Pancreas (tissue), 10 donors: ENCODE measurements around the gene REEP3. TPM values are rescaled to one million over a fixed set of nuclear protein-coding genes. Genes with fewer than 3 reads are reported as not detected.

Experiments
- ATAC-seq, 4 donors: fragments of 200-7000 bp; cut with Tn5 transposase; one replicate each; pipeline versions ENCODE4 v1.8.0 to v1.9.1; 2020; ENCODE audit warnings: mild to moderate bottlenecking in 4 of 4, moderate library complexity in 4 of 4
- DNase-seq, 6 donors: peaks; one replicate each; pipeline ENCODE4 v3.0.0-alpha.2; 2020
- FAIRE-seq: peaks from 2 replicates; lab custom pipeline; 2012; peaks lifted over from hg19 to GRCh38; lab: Jason Lieb, UNC
- H3K27ac ChIP-seq, 4 donors: fragments of 200-600 bp; sonication (generic); 1 replicate in 3 of 4; 2 replicates in 1 of 4; pipeline versions ENCODE4 v1.5.0 to v1.8.0; 2020
- H3K27me3 ChIP-seq, 4 donors: fragments of 200-600 bp; one replicate each; pipeline ENCODE4 v1.8.0; 2021
- H3K36me3 ChIP-seq, 3 donors: fragments of 200-600 bp; sonication (generic) in 1 of 3; one replicate each; pipeline versions ENCODE4 v1.5.0 to v1.8.0; 2020 to 2021
- H3K4me1 ChIP-seq, 3 donors: fragments of 200-600 bp; one replicate each; pipeline ENCODE4 v1.8.0; 2021
- H3K4me3 ChIP-seq, 4 donors: fragments of 200-600 bp; sonication (generic) in 2 of 4; one replicate each; pipeline versions ENCODE4 v1.5.0 to v1.8.0; 2020 to 2021
- H3K9me3 ChIP-seq, 4 donors: fragments of 200-600 bp; one replicate each; pipeline ENCODE4 v1.8.0; 2021
- WGBS, 2 donors: extraction: QIAGEN DNeasy Blood & Tissue Kit; methylation state at CpG; one replicate each; pipeline ENCODE4 v1.1.7; 2013; 5-methylcytosine and 5-hydroxymethylcytosine counted together
- intact Hi-C, 3 donors: fragments of 100-400 bp; cut with DNase I; formaldehyde crosslinking; loops; one replicate each; pipeline versions ENCODE4 v1.11.1 to v1.14.2; 2022
- polyA plus RNA-seq, 2 donors: library from polyadenylated mRNA; stranded (reverse); fragments of 200-250 nt; gene quantifications; one replicate each; pipeline ENCODE4 v1.2.3, GENCODE V29; 2013
- total RNA-seq, 6 donors: library from RNA; stranded (reverse); fragmentation: NEBNext Ultra II Directional in 4 of 6; extraction: Animal tissue kit (Norgen Biotek cat#: 25700) in 4 of 6; gene quantifications; one replicate each; pipeline versions ENCODE4 v1.2.1 to v1.2.4, GENCODE V29; 2021 to 2023
- TF ChIP-seq, protein P1 (sequence below), 4 donors: fragments of 200-600 bp; sonication (generic) in 3 of 4; IDR thresholded peaks; one replicate each; pipeline versions ENCODE4 v1.5.0 to v1.8.0; 2021; ENCODE audit warnings: antibody characterized with exemption in 4 of 4
- donor health status: healthy with polysubstance abuse.
- donor health status: DM: no; HTN: no; CAD: no; lungs with moderate emphysema.
- donor health status: DM: no; HTN: no; CAD: no.
- donor health status: control.
- donor health status: control.
- donor health status: Bipolar disorder and iron deficiency.
- donor health status: DM: yes; HTN: yes; CAD: no.
- donor health status: DM: no; HTN: no; CAD: no.
- donor health status: DM: no; HTN: no; CAD: no.
- donor health status: DM: yes; HTN: yes; CAD: no.

Gene REEP3
- total and polyA plus RNA-seq, 8 donors: 2.7 to 21.3 (median 9.4) TPM

DNA sequence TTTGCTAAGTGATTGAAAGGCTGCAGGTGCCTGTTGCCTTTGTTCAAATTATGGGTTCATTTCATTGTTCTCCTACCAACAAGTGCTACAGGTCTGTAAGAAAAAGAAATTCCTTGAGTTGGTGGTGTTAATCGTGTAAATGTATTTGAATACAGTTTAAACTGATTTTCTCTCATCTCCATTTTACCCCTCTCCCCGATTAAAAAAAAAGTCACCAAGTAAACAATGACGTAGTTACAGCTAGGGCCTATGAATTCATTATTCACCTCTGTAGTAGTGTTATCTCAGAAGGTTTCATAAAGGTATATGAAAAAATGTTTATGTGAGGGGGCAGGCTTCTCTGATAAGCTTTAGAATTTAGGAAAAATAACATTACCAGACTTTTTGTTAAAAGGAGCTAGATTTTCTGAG, 1.1 kb downstream of the REEP3 start:
- intact Hi-C loops: loop anchor here in 1 of 3 donors (5.0 kb wide), 1 partner anchor 105 kb away; no protein-coding TSS in a partner anchor
- no peaks in the 10 kb centered on the region for H3K36me3 ChIP-seq

DNA sequence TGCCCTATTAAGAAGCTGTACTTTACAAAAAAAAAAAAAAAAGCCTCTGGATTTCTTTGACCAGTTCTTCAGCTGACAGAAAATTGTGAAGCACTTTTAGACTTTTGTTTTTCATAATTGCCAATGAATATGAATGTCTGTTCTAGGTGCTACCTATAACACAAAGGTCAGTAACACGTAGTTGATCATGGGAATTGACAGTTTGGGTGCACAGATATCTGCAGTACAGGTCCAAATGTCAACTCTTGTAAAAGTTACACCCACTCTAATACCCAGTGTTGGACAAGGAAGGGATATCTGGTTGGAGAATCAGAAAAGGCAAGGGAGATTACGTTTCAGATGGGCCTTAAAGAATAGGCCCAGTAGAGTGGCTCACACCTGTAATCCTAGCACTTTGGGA, 1.8 kb downstream of the REEP3 start:
- FAIRE-seq (no peak), ATAC-seq (no peak), DNase-seq (no peak)
- H3K27ac ChIP-seq: no peak overlapping the region
- 66 to 72% methylated on average over 2 of the region's 2 CpGs for WGBS, 2 donors
- intact Hi-C loops: loop anchor here in 1 of 3 donors (5.0 kb wide), 1 partner anchor 104 kb away; no protein-coding TSS in a partner anchor
- peaks cover 6 to 14% (median 14%) of the 10 kb centered on the region in 3 donors for H3K4me1 ChIP-seq
- no peak overlapping the region for H3K4me3 ChIP-seq
- H3K36me3 ChIP-seq: no peaks in the 10 kb centered on the region
- no peaks in the 10 kb centered on the region for H3K9me3 ChIP-seq
- TF ChIP-seq, protein P1, sequence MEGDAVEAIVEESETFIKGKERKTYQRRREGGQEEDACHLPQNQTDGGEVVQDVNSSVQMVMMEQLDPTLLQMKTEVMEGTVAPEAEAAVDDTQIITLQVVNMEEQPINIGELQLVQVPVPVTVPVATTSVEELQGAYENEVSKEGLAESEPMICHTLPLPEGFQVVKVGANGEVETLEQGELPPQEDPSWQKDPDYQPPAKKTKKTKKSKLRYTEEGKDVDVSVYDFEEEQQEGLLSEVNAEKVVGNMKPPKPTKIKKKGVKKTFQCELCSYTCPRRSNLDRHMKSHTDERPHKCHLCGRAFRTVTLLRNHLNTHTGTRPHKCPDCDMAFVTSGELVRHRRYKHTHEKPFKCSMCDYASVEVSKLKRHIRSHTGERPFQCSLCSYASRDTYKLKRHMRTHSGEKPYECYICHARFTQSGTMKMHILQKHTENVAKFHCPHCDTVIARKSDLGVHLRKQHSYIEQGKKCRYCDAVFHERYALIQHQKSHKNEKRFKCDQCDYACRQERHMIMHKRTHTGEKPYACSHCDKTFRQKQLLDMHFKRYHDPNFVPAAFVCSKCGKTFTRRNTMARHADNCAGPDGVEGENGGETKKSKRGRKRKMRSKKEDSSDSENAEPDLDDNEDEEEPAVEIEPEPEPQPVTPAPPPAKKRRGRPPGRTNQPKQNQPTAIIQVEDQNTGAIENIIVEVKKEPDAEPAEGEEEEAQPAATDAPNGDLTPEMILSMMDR (IDR thresholded peaks at IDR 0.05): no peak
- H3K27me3 ChIP-seq: no peaks in the 10 kb centered on the region

More for the DNA sequence above, 1.1 kb downstream of the REEP3 start:
- TF ChIP-seq, protein P1 (IDR thresholded peaks at IDR 0.05): no peak
- no peaks in the 10 kb centered on the region for H3K9me3 ChIP-seq
- no peaks in the 10 kb centered on the region for H3K27me3 ChIP-seq
- ATAC-seq (peak; percentile 35 to 61 (median 38)), FAIRE-seq (no peak), DNase-seq (no peak)
- WGBS, 2 donors: 0% methylated on average over 3 of the region's 3 CpGs
- H3K4me3 ChIP-seq: peak overlapping the region; percentile 18 to 76 (median 70)
- peaks cover 6 to 14% (median 14%) of the 10 kb centered on the region in 3 donors for H3K4me1 ChIP-seq
- peak overlapping the region; percentile 93 to 98 (median 96) for H3K27ac ChIP-seq

DNA sequence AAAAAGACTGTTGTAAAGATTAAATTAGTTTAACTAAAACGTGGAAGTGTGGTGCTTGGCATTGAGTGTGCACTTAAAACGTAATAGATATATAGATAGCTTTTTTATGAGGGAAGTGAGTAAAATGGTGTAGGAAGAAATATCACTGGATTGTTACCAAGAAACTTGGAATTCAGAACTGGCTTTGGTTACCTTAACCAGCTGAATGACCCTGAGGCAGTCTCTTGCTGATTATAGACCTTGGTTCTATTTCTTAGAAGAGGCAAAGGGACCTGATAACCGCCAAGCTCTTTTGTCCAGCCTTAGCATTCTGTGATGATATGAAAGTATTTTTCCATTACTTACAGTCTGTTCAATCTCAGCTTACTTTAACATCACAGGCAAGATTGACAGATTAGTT, 3.8 kb downstream of the REEP3 start:
- H3K4me1 ChIP-seq: peaks cover 6 to 12% (median 11%) of the 10 kb centered on the region in 3 donors
- intact Hi-C loops: no loop called here
- no peaks in the 10 kb centered on the region for H3K9me3 ChIP-seq
- H3K36me3 ChIP-seq: no peaks in the 10 kb centered on the region
- TF ChIP-seq, protein P1 (IDR thresholded peaks at IDR 0.05): no peak
- 40 to 49% methylated on average over 3 of the region's 3 CpGs for WGBS, 2 donors
- no peak for DNase-seq
- no peak overlapping the region for H3K4me3 ChIP-seq
- no peaks in the 10 kb centered on the region for H3K27me3 ChIP-seq
- no peak overlapping the region for H3K27ac ChIP-seq
- no peak for FAIRE-seq
- no peak for ATAC-seq

DNA sequence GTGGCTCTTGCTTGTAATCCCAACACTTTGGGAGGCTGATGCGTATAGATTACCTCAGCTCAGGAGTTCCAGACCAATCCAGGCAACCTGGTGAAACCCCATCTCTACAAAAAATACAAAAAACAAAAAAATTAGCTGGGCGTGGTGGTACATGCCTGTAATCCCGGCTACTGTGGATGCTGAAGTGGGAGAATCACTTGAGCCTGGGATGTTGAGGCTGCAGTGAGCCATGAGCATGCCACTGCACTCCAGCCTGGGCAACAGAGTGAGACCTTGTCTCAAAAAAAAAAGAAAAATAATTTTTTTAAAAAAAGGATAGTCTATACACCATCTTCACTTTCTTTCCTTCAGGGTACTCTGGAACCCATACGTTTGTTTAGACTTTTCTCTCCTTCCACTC, 6.2 kb downstream of the REEP3 start:
- TF ChIP-seq, protein P1 (IDR thresholded peaks at IDR 0.05): no peak
- Histone ChIP-seq H3K36me3 (no peaks in the 10 kb centered on the region), H3K9me3 (no peaks in the 10 kb centered on the region), H3K27ac (no peak overlapping the region), H3K4me1 (peaks cover 6 to 8% (median 6%) of the 10 kb centered on the region in 3 donors), H3K27me3 (no peaks in the 10 kb centered on the region), H3K4me3 (no peak overlapping the region)
- ATAC-seq: no peak
- intact Hi-C loops: no loop called here
- no peak for FAIRE-seq
- DNase-seq: no peak
- 92 to 94% methylated on average over 4 of the region's 4 CpGs for WGBS, 2 donors

DNA sequence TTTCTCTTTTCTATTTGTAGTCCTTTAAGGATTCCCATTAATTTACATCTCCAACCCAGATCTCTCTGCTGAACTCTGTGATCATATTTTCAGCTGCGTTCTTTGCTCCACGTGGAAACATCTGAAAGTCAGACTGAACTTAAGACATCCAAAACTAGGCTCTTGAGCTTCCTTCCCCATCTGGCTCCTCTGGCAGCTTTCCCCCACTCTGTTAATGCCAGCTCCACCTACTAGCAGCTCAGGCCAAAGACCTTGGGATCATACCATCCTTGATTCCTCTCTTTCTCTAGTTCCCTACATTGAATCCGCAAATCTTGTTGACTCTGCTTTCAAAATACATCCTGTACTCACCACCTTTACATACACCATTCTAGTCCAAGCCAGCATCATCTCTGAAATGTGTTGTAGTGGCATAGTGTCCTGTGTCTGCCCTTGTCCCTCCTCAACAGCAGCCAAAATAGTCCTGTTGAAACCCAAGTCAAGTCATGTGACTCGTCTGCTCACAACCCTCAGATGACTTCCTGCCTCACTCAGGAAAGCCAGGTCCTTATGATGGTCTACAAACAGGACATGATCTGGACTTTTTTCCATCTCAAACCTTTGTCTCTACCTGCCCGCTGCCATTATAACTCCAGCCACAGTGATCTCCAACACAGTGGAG, 7.0 kb downstream of the REEP3 start:
- WGBS, 2 donors: 95 to 97% methylated on average over 5 of the region's 5 CpGs
- ATAC-seq (no peak), FAIRE-seq (no peak), DNase-seq (no peak)
- intact Hi-C loops: no loop called here
- no peaks in the 10 kb centered on the region for H3K27me3 ChIP-seq
- no peak overlapping the region for H3K27ac ChIP-seq
- TF ChIP-seq, protein P1 (IDR thresholded peaks at IDR 0.05): no peak
- no peak overlapping the region for H3K4me3 ChIP-seq
- H3K9me3 ChIP-seq: no peaks in the 10 kb centered on the region
- no peaks in the 10 kb centered on the region for H3K36me3 ChIP-seq
- peaks cover 0 to 3% (median 0%) of the 10 kb centered on the region in 3 donors for H3K4me1 ChIP-seq
